HepG2 (cell line): ENCODE measurements around the gene B3GALT6. TPM values are rescaled to one million over a fixed set of nuclear protein-coding genes. Genes with fewer than 3 reads are reported as not detected.

Experiments used
- BRD4 ChIP-seq: sonication (generic); formaldehyde crosslinking; IDR thresholded peaks from 2 replicates; pipeline ENCODE4 v1.4.0; 2020; ENCODE audit warnings: missing genetic modification reagents
- EED ChIP-seq: sonication (generic); formaldehyde crosslinking; IDR thresholded peaks from 2 replicates; pipeline ENCODE4 v1.5.0; 2020; ENCODE audit warnings: mild to moderate bottlenecking, missing genetic modification reagents
- ELK4 ChIP-seq: sonication (generic); formaldehyde crosslinking; IDR thresholded peaks from 2 replicates; pipeline ENCODE4 v1.9.0; 2021; ENCODE audit warnings: missing genetic modification reagents, borderline replicate concordance
- IRX3 ChIP-seq: sonication (generic); formaldehyde crosslinking; IDR thresholded peaks from 2 replicates; pipeline ENCODE4 v1.8.1; 2023; ENCODE audit warnings: mild to moderate bottlenecking, low read depth, missing genetic modification reagents, borderline replicate concordance
- KDM2A ChIP-seq: sonication (generic); formaldehyde crosslinking; IDR thresholded peaks from 2 replicates; pipeline ENCODE4 v1.4.0; 2020; ENCODE audit warnings: low read depth, missing genetic modification reagents, borderline replicate concordance
- REPIN1 ChIP-seq: sonication (generic); formaldehyde crosslinking; IDR thresholded peaks from 2 replicates; pipeline ENCODE4 v1.8.0; 2022; ENCODE audit warnings: missing genetic modification reagents, low read depth, mild to moderate bottlenecking, borderline replicate concordance
- RXRA ChIP-seq: sonication (generic); formaldehyde crosslinking; IDR thresholded peaks from 2 replicates; pipeline ENCODE4 v1.5.1; 2020; ENCODE audit warnings: missing genetic modification reagents
- SMYD3 ChIP-seq: sonication (generic); formaldehyde crosslinking; IDR thresholded peaks from 2 replicates; pipeline ENCODE4 v1.8.1; 2023; ENCODE audit warnings: mild to moderate bottlenecking, missing genetic modification reagents
- SP1 ChIP-seq, 2 experiments: fragments of 450-650 bp in 1 of 2; sonication (generic) in 1 of 2; formaldehyde crosslinking in 1 of 2; IDR thresholded peaks; 2 replicates each; pipeline versions ENCODE4 v1.4.0 to v1.6.1; 2016 to 2020; ENCODE audit warnings: missing genetic modification reagents in 1 of 2
- ZFP82 ChIP-seq: sonication (generic); formaldehyde crosslinking; IDR thresholded peaks from 2 replicates; pipeline ENCODE4 v1.5.1; 2020; ENCODE audit warnings: mild to moderate bottlenecking, missing genetic modification reagents, borderline replicate concordance
- ZNF556 ChIP-seq: sonication (generic); formaldehyde crosslinking; IDR thresholded peaks from 2 replicates; pipeline ENCODE4 v1.4.0; 2020; ENCODE audit warnings: mild to moderate bottlenecking, missing genetic modification reagents, borderline replicate concordance
- ZNF770 ChIP-seq: sonication (generic); formaldehyde crosslinking; IDR thresholded peaks from 2 replicates; pipeline ENCODE4 v1.5.0; 2020; ENCODE audit warnings: mild to moderate bottlenecking, missing genetic modification reagents
- ZNF776 ChIP-seq: sonication (generic); formaldehyde crosslinking; IDR thresholded peaks from 2 replicates; pipeline ENCODE4 v1.4.0; 2020; ENCODE audit warnings: mild to moderate bottlenecking, missing genetic modification reagents
- polyA plus RNA-seq, 8 experiments: library from polyadenylated mRNA; depleted of rRNA in 3 of 8; stranded (reverse) in 7 of 8; unstranded in 1 of 8; fragments of >200 nt; fragmentation: Illumina TruSeq in 4 of 8; extraction: Trizol in 4 of 8; gene quantifications; 2 replicates each; pipeline versions ENCODE4 v1.2.1 to v1.2.3, GENCODE V29; 2011 to 2016; ENCODE audit warnings: low read depth in 4 of 8, missing spikeins in 1 of 8, mixed read lengths in 1 of 8; ENCODE audit not compliant: insufficient read depth in 1 of 8
- total RNA-seq, 5 experiments: library from RNA; depleted of rRNA; stranded (reverse); fragments of >200 nt; fragmentation: Illumina TruSeq; extraction: Trizol; gene quantifications; 2 replicates each; pipeline ENCODE4 v1.2.3, GENCODE V29; 2016; ENCODE audit warnings: low read depth in 1 of 5
- TF ChIP-seq, protein P1 (sequence below), 2 experiments: sonication (generic) in 1 of 2; formaldehyde crosslinking in 1 of 2; IDR thresholded peaks; 2 replicates each; pipeline versions ENCODE4 v1.6.1 to v1.9.0; 2014 to 2022; ENCODE audit warnings: antibody characterized with exemption in 1 of 2, borderline replicate concordance in 1 of 2, inconsistent platforms in 1 of 2, low read depth in 1 of 2, missing genetic modification reagents in 1 of 2
- TF ChIP-seq, protein P2 (sequence below): sonication (generic); formaldehyde crosslinking; IDR thresholded peaks from 2 replicates; pipeline ENCODE4 v1.5.1; 2020; ENCODE audit warnings: mild to moderate bottlenecking, moderate library complexity, missing genetic modification reagents

B3GALT6 gene
- total and polyA plus RNA-seq, 2 of the 13 experiments (the other 11 are each of a cell fraction or from before 2014, with no cell fraction given) = 3.9 to 14.2 TPM

GRCh38 chr1:1273512-1274298, 41.7 kb downstream of the B3GALT6 start, which contains the start of gene UBE2J2 (continued):
- TF ChIP-seq IRX3 (peak; percentile 64; the same call in 1 of the 2 replicates), SMYD3 (CRISPR knock-in tag) (0 out of 2 replicates have a peak, but pooled peaks have one; percentile 43), REPIN1 (CRISPR knock-in tag) (peak; percentile 72), ZFP82 (no peak), KDM2A (peak; percentile 52; the same call in 1 of the 2 replicates), ZNF770 (CRISPR knock-in tag) (no peak; the same call in 1 of the 2 replicates), RXRA (CRISPR knock-in tag) (peak; percentile 47), EED (CRISPR knock-in tag) (no peak), ZNF776 (0 out of 2 replicates have a peak, but pooled peaks have one; percentile 30), BRD4 (CRISPR knock-in tag) (peak; percentile 67), ZNF556 (no peak), ELK4 (CRISPR knock-in tag) (no peak), SP1 (IDR thresholded peaks at IDR 0.05) (no peak), SP1 (CRISPR knock-in tag; IDR thresholded peaks at IDR 0.05) (peak; percentile 68; the same call in 1 of the 2 replicates)
- TF ChIP-seq, protein P1, sequence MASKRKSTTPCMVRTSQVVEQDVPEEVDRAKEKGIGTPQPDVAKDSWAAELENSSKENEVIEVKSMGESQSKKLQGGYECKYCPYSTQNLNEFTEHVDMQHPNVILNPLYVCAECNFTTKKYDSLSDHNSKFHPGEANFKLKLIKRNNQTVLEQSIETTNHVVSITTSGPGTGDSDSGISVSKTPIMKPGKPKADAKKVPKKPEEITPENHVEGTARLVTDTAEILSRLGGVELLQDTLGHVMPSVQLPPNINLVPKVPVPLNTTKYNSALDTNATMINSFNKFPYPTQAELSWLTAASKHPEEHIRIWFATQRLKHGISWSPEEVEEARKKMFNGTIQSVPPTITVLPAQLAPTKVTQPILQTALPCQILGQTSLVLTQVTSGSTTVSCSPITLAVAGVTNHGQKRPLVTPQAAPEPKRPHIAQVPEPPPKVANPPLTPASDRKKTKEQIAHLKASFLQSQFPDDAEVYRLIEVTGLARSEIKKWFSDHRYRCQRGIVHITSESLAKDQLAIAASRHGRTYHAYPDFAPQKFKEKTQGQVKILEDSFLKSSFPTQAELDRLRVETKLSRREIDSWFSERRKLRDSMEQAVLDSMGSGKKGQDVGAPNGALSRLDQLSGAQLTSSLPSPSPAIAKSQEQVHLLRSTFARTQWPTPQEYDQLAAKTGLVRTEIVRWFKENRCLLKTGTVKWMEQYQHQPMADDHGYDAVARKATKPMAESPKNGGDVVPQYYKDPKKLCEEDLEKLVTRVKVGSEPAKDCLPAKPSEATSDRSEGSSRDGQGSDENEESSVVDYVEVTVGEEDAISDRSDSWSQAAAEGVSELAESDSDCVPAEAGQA (IDR thresholded peaks at IDR 0.05; ENCODE audit: low read depth) = peak; percentile 95
- TF ChIP-seq, protein P1 (CRISPR knock-in tag; IDR thresholded peaks at IDR 0.05; ENCODE audit: borderline replicate concordance) = no peak
- TF ChIP-seq, protein P2, sequence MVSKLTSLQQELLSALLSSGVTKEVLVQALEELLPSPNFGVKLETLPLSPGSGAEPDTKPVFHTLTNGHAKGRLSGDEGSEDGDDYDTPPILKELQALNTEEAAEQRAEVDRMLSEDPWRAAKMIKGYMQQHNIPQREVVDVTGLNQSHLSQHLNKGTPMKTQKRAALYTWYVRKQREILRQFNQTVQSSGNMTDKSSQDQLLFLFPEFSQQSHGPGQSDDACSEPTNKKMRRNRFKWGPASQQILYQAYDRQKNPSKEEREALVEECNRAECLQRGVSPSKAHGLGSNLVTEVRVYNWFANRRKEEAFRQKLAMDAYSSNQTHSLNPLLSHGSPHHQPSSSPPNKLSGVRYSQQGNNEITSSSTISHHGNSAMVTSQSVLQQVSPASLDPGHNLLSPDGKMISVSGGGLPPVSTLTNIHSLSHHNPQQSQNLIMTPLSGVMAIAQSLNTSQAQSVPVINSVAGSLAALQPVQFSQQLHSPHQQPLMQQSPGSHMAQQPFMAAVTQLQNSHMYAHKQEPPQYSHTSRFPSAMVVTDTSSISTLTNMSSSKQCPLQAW (CRISPR knock-in tag) = peak; percentile 75; the same call in 1 of the 2 replicates
